Aorta (tissue), 5 donors: ENCODE measurements around the gene TMEM233. TPM values are rescaled to one million over a fixed set of nuclear protein-coding genes. Genes with fewer than 3 reads are reported as not detected.

Source experiments
- ATAC-seq: fragments of 200-7000 bp; cut with Tn5 transposase; one replicate; pipeline ENCODE4 v1.9.1; 2022; ENCODE audit warnings: moderate library complexity; ENCODE audit not compliant: low FRiP score
- DNase-seq, 2 donors: peaks; one replicate each; pipeline ENCODE4 v3.0.0-alpha.2; 2020
- H3K27ac ChIP-seq, 2 donors: one replicate each; pipeline ENCODE4 v1.5.1; 2013; ENCODE audit warnings: low read length in 2 of 2, mild to moderate bottlenecking in 2 of 2, moderate library complexity in 2 of 2, control low read depth in 1 of 2, inconsistent platforms in 1 of 2, low read depth in 1 of 2
- H3K27me3 ChIP-seq, 2 donors: one replicate each; pipeline ENCODE4 v1.6.1; 2013; ENCODE audit warnings: control low read depth in 1 of 2, low read length in 1 of 2, mild to moderate bottlenecking in 1 of 2, moderate library complexity in 1 of 2; ENCODE audit not compliant: insufficient read depth in 2 of 2, control insufficient read depth in 1 of 2
- H3K36me3 ChIP-seq, 2 donors: one replicate each; pipeline ENCODE4 v1.6.1; 2013; ENCODE audit warnings: control low read depth in 1 of 2, low read length in 1 of 2, mild to moderate bottlenecking in 1 of 2; ENCODE audit not compliant: insufficient read depth in 2 of 2, control insufficient read depth in 1 of 2
- H3K4me1 ChIP-seq, 2 donors: one replicate each; pipeline ENCODE4 v1.6.1; 2013; ENCODE audit warnings: low read length in 2 of 2, control low read depth in 1 of 2, mild to moderate bottlenecking in 1 of 2, moderate library complexity in 1 of 2; ENCODE audit not compliant: insufficient read depth in 2 of 2, control insufficient read depth in 1 of 2
- H3K4me3 ChIP-seq, 2 donors: one replicate each; pipeline ENCODE4 v1.5.1; 2013; ENCODE audit warnings: low read length in 2 of 2, control low read depth in 1 of 2, mild to moderate bottlenecking in 1 of 2
- H3K9me3 ChIP-seq: one replicate; pipeline ENCODE4 v1.6.1; 2013; ENCODE audit warnings: mild to moderate bottlenecking, low read length; ENCODE audit not compliant: control insufficient read depth
- WGBS, 2 donors: extraction: QIAGEN DNeasy Blood & Tissue Kit; methylation state at CpG; one replicate each; pipeline ENCODE4 v1.1.7; 2013; 5-methylcytosine and 5-hydroxymethylcytosine counted together
- intact Hi-C, 2 donors: fragments of 100-400 bp; cut with DNase I; formaldehyde crosslinking; loops; one replicate each; pipeline versions ENCODE4 v1.14.2 to v1.15.0; 2022
- polyA plus RNA-seq, 2 donors: library from polyadenylated mRNA; stranded (reverse); fragments of 200-250 nt; gene quantifications; one replicate each; pipeline ENCODE4 v1.2.3, GENCODE V29; 2013
- total RNA-seq, 2 donors: library from RNA; stranded (reverse); fragmentation: NEBNext Ultra II Directional; extraction: Animal tissue kit (Norgen Biotek cat#: 25700); gene quantifications; one replicate each; pipeline ENCODE4 v1.2.1, GENCODE V29; 2021
- donor health status: healthy with polysubstance abuse.
- donor health status: Bipolar disorder and iron deficiency.
- donor health status: DM: no; HTN: no; CAD: no.
- donor health status: DM: no; HTN: no; CAD: no.
- donor health status: DM: yes; HTN: yes; CAD: no.

TMEM233 gene
- total and polyA plus RNA-seq, 4 donors, result 1.0 to 2.5 TPM; not detected in 2

DNA sequence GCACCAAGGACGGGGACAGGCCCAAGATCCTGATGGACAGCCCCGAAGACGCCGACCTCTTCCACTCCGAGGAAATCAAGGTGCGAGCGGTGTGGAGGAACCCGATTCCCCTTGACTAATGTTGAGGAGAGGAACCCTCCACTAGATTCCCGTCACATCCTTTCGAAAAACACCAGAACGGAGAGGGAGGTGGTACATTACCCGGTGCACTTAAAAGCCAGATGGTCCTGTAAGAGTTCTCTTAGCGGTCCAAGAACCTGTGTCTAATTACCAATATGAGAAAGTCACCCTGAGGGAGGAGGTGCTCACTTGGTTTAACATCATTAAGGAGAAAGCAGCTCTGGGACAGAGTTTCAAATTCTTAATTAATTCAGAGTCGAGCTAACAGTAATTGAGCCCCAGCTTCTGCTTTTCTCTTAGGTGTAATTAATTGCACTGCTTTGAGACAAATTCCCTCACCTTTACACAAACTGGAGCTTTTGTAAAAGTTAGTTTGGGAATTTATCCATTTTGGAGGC is 74.8 kb downstream of the TMEM233 start:
- H3K36me3 ChIP-seq, result no peaks in the 10 kb centered on the region
- no peaks in the 10 kb centered on the region for H3K4me1 ChIP-seq
- intact Hi-C loops, result no loop called here
- no peaks in the 10 kb centered on the region for H3K27me3 ChIP-seq
- H3K4me3 ChIP-seq, result peak overlapping the region; percentile 70 to 72
- H3K27ac ChIP-seq, result peak overlapping the region; percentile 10 to 49
- DNase-seq, result no peak
- H3K9me3 ChIP-seq, result no peaks in the 10 kb centered on the region
- 3 to 5% methylated on average over 14 of the region's 14 CpGs for WGBS, 2 donors
- no peak for ATAC-seq

DNA sequence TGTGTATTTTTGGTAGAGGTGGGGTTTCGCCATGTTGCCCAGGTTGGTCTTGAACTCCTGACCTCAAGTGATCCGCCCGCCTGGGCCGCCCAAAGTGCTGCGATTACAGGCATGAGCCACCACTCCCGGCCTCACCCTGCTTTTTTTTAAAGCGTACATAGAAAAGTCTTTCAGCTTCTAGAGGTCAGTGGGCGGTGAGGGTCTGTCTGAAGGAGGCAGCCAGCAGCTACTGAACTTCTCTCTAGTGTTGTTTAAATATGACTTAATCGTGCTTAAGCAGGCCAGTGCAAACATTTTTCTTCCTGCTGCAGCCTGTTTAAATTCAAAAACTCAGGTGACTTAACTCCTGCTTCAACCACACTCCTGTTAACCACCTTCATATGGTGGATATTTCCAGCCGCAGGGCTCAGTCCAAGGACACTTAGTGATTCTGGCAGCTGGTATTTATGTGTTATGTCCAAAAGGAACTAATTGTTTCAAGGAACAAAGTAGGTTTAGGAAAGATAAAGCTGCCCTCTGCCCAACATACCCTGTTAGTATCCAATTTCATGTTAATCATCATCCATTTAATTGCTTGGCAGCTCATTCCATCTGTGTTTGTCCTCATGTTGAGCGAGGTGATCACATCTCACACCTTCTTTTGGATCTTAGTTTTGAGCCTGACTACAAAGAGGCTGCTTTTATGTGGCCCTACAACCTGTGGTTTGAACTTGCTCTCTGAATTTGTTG is 76.3 kb downstream of the TMEM233 start:
- WGBS, 2 donors, result 60 to 63% methylated on average over 11 of the region's 11 CpGs
- no peak for ATAC-seq

DNA sequence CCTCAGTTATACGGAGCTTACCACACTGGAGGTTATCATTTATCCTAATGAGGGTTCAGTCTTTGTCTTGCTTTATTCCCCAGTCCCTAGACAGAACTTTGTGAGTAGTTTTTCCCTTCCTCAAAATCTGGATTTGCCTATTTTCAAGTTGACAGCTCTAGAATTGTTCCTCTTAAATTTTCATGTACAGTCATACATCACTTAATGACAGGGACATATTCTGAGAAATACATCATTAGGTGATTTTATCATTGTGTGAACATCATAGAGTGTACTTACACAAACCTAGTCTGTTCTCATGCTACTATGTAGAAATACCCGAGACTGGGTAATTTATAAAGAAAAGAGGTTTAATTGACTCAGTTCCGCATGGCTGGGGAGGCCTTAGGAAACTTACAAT is 77.5 kb downstream of the TMEM233 start:
- no peaks in the 10 kb centered on the region for H3K4me1 ChIP-seq
- WGBS, 2 donors, result 87 to 88% methylated on average over 3 of the region's 3 CpGs

More for the DNA sequence above, 76.3 kb downstream of the TMEM233 start:
- Histone ChIP-seq H3K4me3 (no peak overlapping the region), H3K4me1 (no peaks in the 10 kb centered on the region), H3K36me3 (peaks cover 0 to 4% of the 10 kb centered on the region in 2 donors), H3K27me3 (no peaks in the 10 kb centered on the region), H3K27ac (no peak overlapping the region), H3K9me3 (no peaks in the 10 kb centered on the region)
- DNase-seq, result no peak
- intact Hi-C loops, result loop anchor here (5.0 to 10.0 kb wide), 2 partner anchors 215 to 1288 kb away; no protein-coding TSS in a partner anchor

DNA sequence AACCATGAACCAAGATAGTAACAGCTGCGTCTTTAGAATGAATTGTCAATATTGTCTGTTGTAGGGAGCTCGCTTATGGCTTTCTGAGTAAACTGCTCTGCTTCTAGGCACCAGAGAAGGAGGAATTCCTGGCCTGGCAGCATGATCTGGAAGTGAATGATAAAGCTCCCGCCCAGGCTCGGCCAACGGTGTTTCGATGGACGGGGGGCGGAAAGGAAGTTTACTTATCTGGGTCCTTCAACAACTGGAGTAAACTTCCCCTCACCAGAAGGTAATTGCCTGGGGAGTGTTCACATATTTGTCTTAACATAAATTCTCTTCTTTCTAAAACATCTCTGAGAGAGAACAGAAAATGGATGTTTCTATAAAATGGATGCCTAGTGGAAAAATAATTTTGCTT is 78.6 kb downstream of the TMEM233 start:
- WGBS, 2 donors, result 85 to 92% methylated on average over 8 of the region's 8 CpGs
- no peak for ATAC-seq
- no peak for DNase-seq

More for the DNA sequence above, 77.5 kb downstream of the TMEM233 start:
- H3K9me3 ChIP-seq, result no peaks in the 10 kb centered on the region
- intact Hi-C loops, result loop anchor here (5.0 to 10.0 kb wide), 2 partner anchors 214 to 1289 kb away; no protein-coding TSS in a partner anchor
- DNase-seq (no peak), ATAC-seq (no peak)
- H3K27me3 ChIP-seq, result no peaks in the 10 kb centered on the region
- H3K36me3 ChIP-seq, result peaks cover 0 to 4% of the 10 kb centered on the region in 2 donors
- no peak overlapping the region for H3K27ac ChIP-seq
- no peak overlapping the region for H3K4me3 ChIP-seq

DNA sequence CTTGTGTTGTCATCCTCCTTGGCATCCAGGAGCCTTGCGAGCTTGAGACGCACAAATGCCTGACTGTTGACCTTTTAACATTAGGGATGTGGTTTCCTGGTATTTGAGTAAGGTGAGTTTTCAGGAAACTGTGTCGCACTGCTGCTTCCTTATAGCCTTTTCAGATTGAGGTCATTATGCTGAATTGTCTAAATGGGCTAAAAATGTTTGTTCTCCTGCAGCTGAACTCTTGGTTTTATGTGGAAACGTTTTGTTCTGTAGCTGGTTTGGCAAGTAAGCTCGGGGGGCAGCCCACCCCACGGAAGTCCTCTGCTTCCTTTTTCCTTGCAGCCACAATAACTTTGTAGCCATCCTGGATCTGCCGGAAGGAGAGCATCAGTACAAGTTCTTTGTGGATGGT is 80.1 kb downstream of the TMEM233 start:
- H3K36me3 ChIP-seq, result peaks cover 0 to 6% of the 10 kb centered on the region in 2 donors
- ATAC-seq (peak; percentile 61), DNase-seq (no peak)
- 83 to 88% methylated on average over 7 of the region's 7 CpGs for WGBS, 2 donors
- no peaks in the 10 kb centered on the region for H3K27me3 ChIP-seq
- H3K4me3 ChIP-seq, result no peak overlapping the region
- no peak overlapping the region for H3K27ac ChIP-seq
- H3K9me3 ChIP-seq, result no peaks in the 10 kb centered on the region
- H3K4me1 ChIP-seq, result no peaks in the 10 kb centered on the region
- intact Hi-C loops, result loop anchor here (5.0 to 10.0 kb wide), 2 partner anchors 211 to 1291 kb away; no protein-coding TSS in a partner anchor

More for the DNA sequence above, 78.6 kb downstream of the TMEM233 start:
- intact Hi-C loops, result loop anchor here (5.0 to 10.0 kb wide), 2 partner anchors 213 to 1290 kb away; no protein-coding TSS in a partner anchor
- Histone ChIP-seq H3K4me3 (no peak overlapping the region), H3K27me3 (no peaks in the 10 kb centered on the region), H3K4me1 (no peaks in the 10 kb centered on the region), H3K9me3 (no peaks in the 10 kb centered on the region), H3K27ac (no peak overlapping the region), H3K36me3 (peaks cover 0 to 6% of the 10 kb centered on the region in 2 donors)

DNA sequence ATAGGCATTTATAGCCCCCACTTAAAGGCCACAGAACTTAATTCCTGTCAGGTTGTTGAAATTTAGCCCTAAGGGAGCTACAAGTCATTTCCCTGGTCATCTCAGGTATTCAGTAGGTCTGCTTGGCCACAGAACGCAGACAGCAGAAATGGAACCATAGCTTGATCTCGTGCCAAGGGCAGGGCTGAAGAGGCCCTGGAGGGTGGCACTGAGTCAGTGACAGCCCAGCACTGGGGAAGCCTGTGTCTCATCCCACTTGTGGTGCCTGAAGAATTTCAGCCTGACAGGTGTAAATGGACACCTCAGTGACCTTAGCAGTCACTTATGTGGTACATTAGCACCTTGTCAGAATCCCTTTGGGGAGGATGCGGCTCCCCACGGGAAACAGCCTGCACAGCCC is 81.0 kb downstream of the TMEM233 start:
- Histone ChIP-seq H3K27me3 (no peaks in the 10 kb centered on the region), H3K4me3 (no peak overlapping the region), H3K36me3 (peaks cover 0 to 7% of the 10 kb centered on the region in 2 donors), H3K9me3 (no peaks in the 10 kb centered on the region), H3K27ac (no peak overlapping the region), H3K4me1 (no peaks in the 10 kb centered on the region)
- 76 to 88% methylated on average over 4 of the region's 4 CpGs for WGBS, 2 donors
- intact Hi-C loops, result loop anchor here (5.0 to 10.0 kb wide), 2 partner anchors 210 to 1292 kb away; no protein-coding TSS in a partner anchor
- no peak for ATAC-seq
- DNase-seq, result no peak

DNA sequence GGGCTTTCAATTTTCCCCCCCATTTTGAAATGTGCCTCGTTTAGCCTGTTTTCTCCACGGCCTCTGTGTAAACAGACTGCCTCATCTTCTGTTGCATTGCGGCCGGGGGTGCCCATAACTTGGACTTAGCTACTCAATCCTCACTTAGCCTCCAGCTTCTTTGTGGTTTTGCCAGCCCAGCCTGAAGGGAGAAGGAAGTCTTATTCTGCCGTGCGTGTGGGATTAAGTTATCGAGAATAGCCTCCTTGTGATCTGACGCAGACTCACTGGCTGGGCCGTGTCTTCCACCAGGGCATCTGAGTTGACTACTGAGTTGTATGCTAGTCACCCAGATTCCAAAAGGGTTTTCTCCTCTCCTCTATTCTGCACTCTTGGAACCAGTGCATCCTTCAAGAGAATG is 82.4 kb downstream of the TMEM233 start:
- Histone ChIP-seq H3K27ac (no peak overlapping the region), H3K4me3 (no peak overlapping the region), H3K36me3 (peaks cover 0 to 8% of the 10 kb centered on the region in 2 donors), H3K9me3 (no peaks in the 10 kb centered on the region), H3K4me1 (no peaks in the 10 kb centered on the region), H3K27me3 (no peaks in the 10 kb centered on the region)
- ATAC-seq (no peak), DNase-seq (no peak)
- WGBS, 2 donors, result 82 to 87% methylated on average over 9 of the region's 9 CpGs
- intact Hi-C loops, result loop anchor here in 1 of 2 donors (10.0 kb wide), 1 partner anchor 209 kb away; no protein-coding TSS in a partner anchor

DNA sequence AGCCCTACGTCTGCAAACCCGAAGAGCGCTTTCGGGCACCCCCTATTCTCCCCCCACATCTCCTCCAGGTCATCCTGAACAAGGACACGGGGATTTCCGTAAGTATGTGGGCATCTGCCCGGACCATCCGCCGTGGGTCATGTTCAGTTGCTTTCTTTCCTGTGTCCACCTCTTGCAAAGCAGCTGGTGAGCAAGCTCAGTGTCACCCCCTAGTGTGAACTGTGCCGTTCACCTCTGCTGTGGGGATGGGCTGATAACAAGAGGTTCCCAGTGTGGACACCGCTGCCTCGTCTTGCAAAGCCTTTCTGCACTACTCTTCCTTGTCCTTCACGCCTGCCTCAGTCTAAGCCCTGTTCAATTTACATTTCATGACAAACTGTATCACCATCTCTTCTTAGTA is 83.0 kb downstream of the TMEM233 start:
- 90 to 92% methylated on average over 13 of the region's 13 CpGs for WGBS, 2 donors
- intact Hi-C loops, result loop anchor here in 1 of 2 donors (10.0 kb wide), 1 partner anchor 208 kb away; no protein-coding TSS in a partner anchor
- Histone ChIP-seq H3K4me3 (no peak overlapping the region), H3K27me3 (no peaks in the 10 kb centered on the region), H3K4me1 (no peaks in the 10 kb centered on the region), H3K27ac (no peak overlapping the region), H3K9me3 (no peaks in the 10 kb centered on the region), H3K36me3 (peaks cover 0 to 8% of the 10 kb centered on the region in 2 donors)
- DNase-seq (no peak), ATAC-seq (no peak)
